SKM-1 (cell line): Measurements from ENCODE around the gene GRB14.
"Not testable (repeated sequence)": the region's sequence is repeated elsewhere in the genome, so short reads cannot be mapped to it uniquely, and the experiment has no call there.

Experiments
- DNase-seq: peaks from one replicate; lab custom pipeline; 2025; ENCODE audit not compliant: unreplicated experiment; lab: John Stamatoyannopoulos, UW

The GRB14 gene

DNA sequence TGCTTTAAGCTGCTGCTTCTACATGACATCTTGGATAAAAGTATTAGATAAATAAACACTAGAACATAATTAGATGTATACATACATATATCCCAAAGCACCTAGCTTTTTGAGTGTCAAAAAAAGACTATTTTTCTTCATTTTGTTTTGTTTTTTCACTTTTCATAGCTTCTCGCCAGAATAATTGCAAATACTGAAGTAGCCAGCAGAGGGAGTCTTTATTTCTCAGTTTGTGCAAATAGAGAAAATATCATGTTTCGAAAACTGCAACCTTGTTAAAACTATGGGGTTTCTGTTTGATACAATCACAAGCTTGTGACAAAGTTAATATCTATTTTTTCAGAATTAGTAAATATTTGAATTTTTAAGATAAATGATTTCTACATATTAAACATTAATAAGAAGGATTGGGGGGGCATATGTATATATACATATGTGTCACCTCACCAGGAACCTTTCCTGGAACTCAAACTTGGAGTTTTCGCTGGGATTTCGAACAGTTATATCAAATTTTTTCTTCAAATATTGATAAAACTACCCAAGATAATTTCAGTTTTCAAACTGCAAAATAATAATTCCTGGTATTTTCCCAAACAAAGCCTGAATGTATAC lies 61.0 kb downstream of the GRB14 start:
- peak; percentile 3 for DNase-seq

DNA sequence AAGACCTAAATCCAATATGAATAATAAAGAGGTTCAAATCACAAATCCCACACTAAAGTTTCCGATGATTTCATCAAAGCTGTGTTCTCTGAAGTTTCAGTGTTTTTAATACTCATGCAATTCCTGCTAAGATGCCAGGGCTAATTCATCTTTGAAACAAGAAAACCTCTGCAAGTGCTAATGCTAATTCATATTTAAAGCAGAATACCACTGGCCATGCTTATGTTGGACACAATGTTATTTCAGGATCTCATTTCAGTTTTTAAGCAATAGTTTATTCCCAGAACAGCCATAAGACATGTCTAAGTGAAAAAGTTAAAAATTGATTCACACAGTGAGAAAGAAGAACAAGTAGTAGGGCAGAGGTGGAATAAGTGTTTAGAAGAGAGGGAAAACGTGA lies 62.8 kb downstream of the GRB14 start:
- no peak for DNase-seq

DNA sequence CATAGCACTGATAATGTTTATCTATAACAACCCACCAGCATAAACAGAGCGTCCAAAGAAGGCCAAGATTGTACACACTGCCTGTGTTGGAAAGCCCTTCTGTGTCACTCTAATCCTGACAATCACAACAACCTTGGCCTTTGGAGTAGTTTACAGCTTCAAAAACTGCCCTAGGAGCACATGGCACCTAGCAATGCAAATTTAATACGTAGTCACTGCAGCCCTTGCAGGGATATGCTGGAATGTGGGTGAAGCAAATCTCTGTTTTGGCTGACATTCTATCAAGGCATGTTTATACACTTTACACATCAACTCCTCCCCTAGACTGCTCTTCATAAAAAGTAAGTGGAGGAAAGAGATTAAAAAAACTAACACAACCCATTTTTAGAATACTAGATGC lies 66.8 kb downstream of the GRB14 start:
- no peak for DNase-seq

DNA sequence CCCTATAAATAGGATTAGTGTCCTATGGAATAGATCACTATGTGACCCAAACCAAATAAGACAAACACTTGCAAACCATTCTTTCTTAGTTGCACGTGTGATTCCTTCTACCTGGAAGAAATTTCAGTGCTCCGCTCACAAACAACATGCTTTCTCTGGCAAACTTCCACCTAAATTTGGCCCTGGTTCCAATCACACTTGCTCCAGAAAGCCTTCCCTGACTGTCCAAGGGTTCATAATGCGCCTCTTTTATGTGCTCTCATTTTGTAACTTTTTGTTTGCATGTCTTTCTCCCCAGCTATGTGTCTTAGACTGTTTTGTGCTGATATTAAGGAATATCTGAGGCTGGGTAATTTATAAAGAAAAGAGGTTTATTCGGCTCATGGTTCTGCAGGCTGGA lies 69.8 kb downstream of the GRB14 start:
- no peak for DNase-seq

DNA sequence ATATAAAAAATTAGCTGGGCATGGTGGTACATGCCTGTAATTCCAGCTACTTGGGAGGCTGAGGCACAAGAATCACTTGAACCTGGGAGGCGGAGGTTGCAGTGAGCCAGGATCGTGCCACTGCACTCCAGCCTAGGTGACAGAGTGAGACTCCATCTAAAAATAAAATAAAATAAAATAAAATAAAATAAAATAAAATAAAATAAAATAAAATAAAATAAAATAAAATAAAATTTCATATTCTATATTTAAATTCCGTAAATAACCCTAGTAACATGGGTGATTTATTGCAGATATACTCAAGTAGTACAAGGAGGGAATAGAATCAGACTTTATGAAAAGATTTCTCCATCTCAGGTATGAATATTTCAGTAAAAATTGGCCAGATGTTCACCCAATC lies 71.6 kb downstream of the GRB14 start:
- DNase-seq: not testable (repeated sequence)

DNA sequence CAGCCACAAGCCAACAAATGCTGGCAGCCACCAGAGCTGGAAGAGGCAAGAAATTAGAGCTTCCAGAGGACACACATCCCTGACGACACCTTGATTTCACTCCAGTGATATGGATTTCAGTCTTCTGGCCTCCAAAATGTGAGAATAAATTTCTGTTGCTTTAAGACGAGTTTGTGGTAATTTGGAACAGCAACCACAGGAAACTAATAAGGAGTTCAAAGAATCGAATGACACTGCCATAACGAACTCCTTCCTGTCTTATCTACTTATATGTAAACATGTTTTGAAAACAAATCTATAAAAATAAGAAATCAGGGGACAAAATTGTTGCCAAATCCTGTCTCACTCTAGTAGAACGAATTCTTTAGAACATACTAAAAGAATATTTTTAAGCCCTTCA lies 75.8 kb downstream of the GRB14 start:
- no peak for DNase-seq

DNA sequence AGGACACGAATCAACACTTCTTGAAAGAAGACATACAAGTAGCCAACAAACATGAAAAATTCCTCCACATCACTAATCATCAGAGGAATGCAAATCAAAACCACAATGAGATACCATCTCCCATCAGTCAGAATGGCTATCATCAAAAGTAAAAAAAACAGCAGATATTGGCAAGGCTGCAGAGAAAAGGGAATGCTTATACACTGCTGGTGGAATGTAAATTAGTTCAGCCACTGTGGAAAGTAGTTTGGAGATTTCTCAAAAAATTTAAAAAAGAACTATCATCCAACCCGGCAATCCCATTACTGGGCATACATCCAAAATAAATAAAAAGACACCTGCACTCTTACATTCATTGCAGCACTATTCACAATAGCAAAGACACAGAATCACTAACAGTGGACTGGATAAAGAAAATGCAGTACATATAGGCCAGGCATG lies 78.7 kb downstream of the GRB14 start:
- DNase-seq: no peak

DNA sequence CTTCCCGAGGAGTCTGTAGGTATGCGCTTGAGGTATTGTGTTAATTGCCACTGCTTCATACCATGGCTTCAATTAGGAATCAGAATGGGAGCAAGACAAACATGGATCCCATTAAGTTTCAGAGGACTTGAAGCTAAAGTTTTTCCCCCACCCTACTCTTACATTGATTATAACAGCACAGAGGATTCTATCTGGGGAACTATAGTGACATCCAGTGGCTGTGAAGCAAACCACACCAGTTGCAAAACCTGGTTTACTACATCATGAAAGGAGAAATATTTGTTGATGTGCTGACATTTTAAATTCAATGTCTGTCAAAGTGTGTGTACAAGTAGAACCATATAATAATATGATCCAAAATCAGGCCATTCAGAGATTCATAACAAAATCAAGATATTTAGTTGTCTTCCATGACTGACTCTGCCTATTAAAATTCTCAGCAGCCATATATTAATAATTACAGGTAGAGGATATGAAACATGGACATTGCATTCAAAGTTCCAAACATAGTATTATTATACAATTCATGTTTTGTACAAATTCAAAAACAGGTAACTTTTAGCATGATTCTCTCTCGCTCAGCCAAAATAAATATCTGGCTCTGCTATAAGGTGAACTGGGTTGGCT lies 82.9 kb downstream of the GRB14 start:
- DNase-seq: peak; percentile 8

DNA sequence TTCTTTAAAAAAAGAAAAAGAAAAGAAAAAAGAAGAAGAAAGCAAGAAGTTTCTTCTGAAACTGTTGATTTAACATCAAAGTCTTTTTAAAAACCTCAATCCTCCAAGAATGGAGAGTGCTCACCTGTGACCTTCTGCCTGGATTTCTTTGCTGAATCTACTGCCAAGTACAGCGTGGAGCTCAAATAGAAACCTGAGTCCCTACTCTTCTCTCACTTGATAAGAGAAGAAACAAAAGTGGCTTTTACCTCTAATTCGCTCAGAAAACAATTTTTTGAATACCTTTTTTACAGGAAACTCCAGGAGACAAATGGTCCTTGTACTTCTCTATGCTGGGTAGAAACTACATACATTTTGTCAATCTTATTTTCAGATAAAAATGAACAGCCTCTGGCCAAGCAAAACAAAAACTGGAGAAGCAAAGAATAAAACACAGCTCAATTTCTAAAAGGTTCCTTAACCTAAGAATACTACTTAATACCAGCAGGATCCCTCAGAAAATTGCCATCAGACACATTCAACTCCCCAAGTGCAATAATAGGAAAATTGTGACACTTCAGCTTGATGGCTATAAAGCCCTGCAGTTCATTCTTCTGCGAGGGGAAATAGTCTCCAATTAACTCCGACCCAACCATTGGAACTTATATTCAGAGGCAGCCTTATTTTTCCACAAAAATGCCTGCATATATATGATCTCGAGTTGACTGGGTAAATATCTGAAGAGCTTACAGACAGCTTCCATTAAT lies 85.8 kb downstream of the GRB14 start:
- no peak for DNase-seq

DNA sequence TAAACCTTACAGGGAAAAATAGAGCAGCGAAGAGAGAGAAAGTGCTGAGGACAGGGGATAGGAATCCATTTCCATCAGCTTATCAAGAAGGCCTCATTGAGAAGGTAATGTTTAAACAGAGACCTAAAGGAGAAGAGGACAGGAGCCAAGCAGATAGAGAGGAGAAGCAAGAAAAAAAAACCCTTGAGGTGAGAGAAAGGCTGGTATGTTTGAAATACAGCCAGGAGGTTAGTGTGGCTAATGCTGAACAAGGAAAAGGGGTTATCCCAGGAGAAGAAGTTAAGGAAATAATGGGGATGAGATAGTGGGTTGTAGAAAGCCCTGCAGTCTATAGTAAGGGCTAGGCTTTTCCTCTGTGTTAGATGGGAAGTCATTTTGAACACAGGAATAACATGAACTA lies 90.8 kb downstream of the GRB14 start:
- no peak for DNase-seq

DNA sequence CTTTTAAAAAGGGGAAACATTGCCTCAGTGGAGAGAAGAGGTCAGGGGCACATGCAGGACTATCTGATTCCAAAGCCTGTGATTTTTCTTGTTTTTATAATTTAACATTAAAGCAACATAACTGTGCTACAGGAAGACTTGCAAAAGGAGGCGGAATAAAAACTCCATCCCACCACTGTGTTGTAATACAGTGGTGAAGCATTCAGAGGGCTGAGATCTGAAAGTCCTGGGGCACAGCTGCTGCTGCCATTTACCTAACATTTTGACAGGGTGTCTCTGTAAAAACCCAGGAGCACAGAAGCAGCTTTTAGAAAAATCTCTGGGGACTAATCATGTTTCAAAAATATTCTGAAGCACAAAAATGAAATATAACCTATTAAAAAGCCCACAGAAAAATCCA lies 97.6 kb downstream of the GRB14 start:
- DNase-seq: no peak

DNA sequence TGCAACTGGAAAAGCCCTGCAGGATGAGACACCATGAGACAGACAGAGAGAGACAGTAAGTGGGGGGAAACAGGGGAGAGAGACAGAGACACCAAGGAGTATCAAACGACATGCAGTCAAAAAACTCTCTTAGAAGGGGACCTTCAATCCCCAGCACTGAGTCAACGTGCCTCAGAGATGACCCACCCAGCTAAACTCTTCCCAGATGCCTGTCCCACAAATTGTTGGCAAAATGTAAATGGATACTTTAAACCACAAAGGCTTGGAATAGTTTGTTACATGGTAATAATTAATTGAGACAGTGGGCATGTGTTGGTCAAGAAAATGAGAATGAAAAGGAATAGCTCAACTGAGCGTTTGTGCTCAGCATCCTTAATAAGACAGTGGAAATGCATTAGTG lies 98.3 kb downstream of the GRB14 start:
- DNase-seq: no peak

DNA sequence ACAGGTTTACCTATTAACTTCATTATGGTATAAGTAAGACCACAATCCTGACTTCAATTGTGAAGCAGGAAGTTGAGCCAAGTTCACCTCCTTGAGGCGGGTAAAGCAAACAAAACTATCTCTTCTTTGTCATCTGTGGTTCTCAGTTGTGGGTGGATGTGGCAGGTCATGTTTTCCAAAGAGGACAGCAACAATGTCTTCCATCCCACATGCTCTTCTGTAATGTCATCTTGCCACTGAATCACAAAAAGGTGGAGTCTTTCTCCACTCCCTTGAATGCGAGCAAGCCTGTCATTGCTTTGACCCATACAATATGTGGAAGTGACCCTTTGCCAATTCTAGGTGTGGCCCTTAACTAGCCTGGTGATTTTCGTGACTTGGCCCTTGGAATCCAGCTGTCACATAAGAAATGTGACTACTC lies 98.7 kb downstream of the GRB14 start:
- no peak for DNase-seq

DNA sequence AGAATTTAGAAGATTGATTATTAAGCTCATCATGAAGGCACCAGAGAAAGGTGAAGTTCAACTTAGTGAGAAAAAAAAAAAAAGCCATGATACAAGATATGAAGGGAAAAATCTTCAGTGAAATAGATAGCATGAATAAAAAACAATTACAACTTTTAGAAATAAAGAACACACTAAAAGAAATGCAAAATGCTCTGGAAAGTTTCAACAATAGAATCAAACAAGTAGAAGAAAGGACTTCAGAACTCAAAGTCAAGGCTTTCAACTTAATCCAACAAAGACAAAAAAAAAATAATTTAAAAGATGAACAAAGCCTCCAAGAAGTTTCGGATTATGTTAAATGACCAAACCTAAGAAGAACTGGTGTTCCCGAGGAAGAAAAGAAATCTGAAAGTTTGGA lies 105.5 kb downstream of the GRB14 start:
- no peak for DNase-seq

DNA sequence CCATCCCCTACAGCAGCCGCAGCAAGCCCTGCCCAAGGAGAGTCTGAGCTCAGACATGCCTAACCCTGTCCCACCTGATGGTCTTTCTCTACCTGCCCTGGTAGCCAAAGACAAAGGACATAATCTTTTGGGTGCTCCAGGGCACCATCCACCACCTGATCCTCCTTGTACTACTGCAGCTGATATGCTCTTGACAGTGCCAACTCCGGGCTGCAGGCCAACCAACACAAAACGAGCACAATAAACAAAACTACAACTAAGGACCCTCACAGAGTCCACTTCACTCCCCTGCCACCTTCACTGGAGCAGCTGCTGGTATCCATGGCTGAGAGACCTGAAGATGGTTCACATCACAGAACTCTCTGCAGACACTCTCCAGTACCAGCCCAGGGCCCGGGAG lies 106.3 kb downstream of the GRB14 start:
- DNase-seq: no peak

DNA sequence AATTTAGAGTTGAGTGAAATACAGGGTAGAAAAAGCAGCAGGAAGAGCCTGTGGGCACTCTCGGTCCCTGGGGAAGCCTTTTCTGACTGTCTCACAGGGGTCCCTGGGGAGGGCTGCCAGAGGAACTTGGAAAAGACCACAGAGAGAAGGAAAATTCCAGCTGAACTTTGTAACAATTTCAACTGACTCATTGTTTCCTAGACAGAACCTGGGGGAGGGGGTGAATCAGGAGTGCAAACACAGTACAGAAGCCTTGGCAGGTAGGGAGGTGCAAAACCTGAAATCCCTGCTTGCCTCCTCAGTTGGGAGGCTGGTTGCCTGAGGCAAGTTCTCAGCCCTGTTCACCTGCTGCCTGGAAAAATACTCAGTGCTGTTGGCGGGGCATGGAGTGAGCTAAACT lies 106.8 kb downstream of the GRB14 start:
- no peak for DNase-seq

DNA sequence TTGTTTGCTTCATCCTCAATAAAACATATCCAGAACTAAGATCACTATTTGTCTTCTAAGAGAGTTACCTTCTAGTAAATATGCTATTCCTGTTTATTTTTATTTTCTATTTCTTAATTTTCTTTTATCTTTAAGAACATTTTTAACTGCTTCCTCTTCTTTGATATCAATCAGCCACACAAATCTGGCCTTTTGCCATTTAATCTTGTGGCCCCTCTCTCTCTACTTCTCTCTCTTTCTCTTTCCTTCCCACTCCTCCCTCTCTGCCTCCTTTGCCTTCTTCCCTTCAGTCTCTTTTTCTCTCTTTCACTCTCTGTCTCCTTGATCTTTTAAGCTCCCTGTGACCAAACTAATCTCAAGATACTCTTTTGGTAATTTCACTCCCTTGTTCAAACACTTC lies 108.4 kb downstream of the GRB14 start:
- DNase-seq: no peak

DNA sequence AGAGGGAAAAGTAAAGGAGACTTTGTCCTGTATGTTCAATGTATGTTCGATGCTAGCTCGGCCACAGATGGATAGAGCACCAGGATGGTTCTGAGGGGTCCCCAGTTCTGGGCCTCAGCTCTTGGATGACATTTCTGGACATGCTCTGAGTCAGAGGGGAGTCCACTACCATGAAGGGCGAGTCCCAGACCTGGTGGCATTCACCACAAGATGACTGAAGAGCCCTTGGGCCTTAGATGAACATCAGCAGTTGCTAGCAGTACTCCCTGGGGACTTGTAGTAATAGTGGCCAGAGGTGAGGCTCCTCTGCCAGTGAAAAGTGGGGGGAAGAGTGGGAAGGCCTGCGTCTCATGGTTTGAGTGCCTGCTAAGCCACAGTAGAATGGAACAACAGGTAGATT lies 109.5 kb downstream of the GRB14 start:
- no peak for DNase-seq

DNA sequence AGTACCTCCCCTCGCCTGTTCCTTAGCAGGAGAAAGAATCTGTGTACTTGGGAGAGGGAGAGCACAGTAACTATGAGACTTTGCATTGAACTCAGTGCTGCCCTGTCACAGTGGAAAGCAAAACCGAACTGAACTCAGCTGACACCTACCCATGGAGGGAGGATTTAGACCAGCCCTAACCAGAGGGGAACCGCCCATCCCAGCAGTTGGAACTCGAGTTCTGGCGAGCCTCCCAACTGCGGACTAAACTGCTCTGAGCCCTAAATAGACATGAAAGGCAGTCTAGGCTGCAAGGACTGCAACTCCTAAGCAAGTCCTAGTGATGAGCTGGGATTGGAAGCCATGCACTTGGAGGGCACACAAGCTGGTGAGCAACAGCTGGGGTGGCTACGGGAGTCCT lies 110.4 kb downstream of the GRB14 start:
- no peak for DNase-seq

DNA sequence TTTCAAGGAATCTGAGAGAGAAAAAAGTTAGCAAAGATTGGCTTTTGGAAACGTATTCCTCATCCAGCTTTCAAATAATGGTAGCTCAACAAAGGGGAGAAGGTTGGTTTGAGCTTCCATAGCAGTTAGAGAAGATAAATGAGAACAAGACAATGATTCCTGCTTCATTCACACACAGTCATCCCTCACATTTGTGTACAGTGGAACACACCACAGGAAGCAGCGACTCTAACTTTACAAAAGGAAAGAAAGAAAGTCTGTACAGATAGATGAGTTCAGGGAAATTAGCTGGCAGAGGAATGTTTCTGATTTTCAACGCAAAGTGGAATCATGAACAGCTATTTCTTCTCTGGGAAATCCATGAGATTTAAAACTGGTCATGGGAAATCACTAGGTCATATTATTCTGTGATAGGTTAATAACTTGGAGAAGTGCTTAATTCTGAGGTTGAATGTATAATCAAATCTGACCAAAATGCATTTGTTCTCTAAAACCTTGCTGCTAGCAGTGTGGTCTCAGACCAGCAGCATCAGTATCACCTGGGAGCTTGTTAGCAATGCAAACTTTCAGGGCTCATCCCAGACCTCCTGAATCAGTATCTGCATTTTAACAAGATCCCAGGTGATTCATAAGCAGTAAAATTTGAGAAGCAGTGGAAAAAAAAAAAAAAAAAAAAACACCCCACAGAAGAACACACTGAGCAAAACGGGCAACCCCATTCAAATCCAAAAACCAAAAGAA lies 112.0 kb downstream of the GRB14 start:
- DNase-seq: no peak

DNA sequence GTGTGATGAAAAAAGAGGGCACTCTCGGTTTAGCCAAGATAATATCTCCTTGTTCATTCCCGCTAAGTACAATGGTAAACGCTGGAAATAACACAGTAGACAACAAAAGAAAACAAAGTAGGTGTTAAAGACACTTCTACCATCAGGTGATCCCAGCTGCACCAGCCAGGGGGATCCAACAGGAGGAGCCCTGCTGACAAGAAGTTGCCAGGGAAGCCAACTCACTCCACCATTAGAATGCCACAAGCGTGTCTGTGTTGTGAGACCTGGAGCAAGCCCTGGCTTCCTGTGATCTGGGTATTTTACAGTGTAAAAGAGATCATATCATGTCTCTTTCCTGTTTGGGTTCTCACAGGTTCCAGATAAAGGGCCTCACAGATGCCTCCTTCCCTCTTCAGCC lies 117.0 kb downstream of the GRB14 start:
- DNase-seq: no peak

DNA sequence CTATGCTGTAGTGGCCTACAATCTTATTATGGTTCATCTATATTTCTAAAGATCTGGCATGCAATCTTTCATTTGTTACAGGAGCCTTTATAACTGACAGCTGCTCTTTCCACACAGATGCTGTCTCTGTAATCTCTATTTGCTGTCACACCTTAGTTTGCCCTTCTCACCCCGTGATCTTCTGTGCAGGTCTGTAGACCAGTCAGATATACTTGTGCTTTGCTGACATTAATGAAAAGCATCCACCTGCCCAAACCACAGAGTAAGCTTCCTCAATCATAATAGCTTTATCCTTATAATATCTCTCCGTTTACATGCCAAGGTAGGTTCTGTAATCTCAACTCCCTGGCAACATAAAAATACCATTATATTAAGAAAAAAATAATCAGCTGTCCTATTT lies 122.4 kb downstream of the GRB14 start:
- DNase-seq: no peak
